ENCODE data around the gene CRISPLD2.

The CRISPLD2 gene

DNA sequence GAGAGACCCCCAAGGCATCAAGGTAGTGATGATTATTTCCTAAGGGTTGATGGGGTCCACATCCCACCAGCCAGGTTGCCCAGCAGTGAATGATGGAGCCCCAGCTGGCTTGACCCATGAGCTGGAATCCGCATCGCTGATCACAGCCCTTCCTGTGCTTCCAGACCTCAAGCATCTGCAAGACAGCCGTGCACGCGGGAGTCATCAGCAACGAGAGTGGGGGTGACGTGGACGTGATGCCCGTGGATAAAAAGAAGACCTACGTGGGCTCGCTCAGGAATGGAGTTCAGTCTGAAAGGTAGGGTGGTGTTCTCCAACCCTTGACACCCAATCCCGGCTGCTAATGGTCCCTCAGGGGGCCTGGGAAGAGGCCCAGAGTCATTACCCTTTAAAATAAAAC, 69.3 kb downstream of the CRISPLD2 start:
- FAIRE-seq = no peak

DNA sequence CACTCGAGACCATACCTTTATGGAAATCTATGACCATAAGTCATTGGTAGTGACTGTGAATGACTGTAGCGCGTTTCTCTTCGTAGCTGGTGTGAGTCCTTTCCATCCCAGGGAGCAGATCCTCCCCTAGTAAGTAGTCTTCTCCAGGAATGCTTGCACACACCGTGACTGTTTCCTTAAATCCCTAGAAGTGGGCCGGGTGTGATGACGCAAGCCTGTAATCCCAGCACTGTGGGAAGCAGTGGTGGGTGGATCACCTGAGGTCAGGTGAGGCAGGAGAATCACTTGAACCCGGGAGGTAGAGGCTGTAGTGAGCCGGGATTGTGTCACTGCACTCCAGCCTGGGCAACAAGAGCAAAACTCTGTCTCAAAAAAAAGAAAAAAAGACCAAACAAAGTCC, 70.6 kb downstream of the CRISPLD2 start:
- FAIRE-seq = no peak

DNA sequence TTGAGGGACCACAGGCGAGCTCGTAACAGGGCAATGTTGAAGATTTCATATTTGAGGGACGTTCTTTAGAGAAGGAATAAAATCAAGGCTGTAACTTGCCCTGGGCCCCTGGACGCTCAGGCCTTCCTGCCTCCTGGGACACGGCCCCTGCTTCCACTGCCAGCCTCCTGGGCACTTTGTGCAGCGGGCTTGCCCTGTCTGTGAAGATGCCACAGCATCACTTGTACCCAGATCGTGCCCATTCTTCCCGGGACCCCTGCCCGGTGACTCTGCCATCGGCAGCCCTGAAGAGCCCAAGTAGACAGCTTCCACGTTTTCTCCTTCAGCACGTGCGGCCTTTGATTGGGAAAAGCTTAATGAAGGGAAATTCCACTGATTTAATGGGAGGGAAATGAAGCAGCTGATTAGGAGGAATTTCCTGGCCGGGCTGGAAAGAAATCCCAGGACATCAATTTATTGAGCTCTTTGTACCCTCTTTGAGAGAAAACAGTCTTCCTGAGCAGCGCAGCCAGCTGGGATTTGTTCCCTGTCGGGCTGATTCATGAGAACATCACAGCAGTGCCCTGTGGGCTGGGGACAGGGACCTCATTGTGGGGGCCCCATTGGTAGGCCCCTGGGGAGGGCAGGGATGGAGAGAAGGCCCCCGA, 71.5 kb downstream of the CRISPLD2 start:
- FAIRE-seq = no peak

DNA sequence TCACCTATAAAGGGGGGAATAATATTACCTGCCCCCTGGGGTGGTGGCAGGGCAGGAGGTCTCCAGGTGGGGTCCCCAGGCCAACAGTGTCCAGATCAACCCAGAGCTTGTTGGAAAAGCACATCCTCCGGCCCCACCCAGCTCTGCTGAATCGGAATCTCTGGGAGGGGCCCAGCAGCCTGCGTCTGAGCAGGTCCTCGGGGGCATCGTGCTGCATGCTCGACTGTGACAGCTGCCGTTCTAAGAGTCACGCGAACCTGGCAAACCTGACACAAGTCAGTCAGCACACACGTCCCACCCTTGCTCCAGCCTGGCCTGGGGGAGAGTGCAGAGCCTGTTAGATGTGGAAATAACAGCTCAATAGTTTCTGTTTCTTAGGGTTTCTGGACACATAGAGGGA, 72.3 kb downstream of the CRISPLD2 start:
- FAIRE-seq = no peak

DNA sequence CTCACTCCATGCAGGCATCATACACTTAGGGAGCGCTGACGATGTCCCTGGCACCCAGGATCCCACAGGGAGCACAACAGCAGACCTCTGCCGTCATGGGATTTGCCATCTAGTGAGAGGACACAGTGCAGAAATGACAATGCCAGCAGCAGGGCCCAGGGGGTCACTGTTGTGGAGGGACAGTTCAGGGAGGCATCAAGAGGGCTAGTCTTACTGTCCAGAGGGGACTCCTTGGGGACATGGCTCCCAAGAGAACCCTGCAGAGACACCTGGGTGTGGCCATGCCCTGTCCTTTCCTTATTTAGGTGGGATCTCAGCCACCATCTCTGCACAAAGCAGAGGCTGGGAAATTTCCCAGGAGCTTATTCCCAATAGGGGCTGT, 73.7 kb downstream of the CRISPLD2 start:
- no peak for FAIRE-seq

DNA sequence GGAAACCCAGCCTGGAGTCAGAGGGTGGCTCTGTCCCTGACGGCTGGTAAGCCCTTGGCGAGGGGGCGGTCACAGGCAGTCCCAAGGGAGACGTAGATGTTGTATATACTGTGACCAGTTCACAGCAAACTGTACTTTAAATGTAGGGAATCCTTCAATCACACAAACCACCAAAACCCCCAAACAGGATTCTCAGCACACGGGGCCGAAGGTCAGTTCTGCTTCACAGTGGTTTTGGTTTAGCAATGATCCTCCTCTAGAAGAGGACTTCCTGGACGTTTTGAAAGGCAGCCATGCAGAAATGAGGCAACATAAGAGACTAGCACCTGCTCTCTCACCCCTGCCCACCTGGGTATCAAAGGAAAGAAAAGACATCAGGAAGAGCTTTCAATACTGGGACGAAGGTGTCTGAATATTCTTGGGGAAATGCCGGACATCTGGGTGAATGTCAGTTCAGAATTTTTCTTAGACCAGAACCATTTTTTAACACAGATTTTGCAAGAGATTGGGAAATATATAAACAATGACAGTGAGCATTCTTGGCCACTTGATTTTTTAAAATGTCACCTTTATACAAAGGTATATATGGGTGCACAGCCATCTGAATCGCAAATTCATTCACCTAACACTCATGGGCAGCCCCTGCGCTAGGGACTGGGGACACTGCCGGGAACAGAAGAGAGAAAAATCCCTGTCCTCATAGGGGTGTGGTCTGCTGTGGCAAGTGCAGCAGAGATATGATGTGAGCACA, 74.2 kb downstream of the CRISPLD2 start:
- FAIRE-seq = no peak

DNA sequence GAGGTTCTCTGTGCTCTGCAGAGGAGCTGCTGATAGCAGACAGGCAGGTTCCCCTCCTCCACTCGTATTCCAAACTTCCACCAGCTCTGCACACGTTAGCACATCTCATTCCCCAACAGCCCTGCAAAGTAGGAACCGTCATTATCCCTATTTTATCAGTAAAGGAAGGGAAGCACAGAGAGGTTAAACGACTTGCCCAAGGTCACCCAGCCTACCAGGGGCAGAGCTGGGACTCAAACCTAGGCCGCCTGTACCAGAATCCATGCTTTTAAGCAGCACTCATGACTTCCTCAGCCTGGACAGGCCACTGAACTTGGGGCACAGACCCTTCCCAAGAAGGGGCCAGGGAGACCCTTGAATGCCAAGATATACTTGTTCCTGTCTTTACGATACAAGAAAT, 75.2 kb downstream of the CRISPLD2 start:
- FAIRE-seq = no peak

DNA sequence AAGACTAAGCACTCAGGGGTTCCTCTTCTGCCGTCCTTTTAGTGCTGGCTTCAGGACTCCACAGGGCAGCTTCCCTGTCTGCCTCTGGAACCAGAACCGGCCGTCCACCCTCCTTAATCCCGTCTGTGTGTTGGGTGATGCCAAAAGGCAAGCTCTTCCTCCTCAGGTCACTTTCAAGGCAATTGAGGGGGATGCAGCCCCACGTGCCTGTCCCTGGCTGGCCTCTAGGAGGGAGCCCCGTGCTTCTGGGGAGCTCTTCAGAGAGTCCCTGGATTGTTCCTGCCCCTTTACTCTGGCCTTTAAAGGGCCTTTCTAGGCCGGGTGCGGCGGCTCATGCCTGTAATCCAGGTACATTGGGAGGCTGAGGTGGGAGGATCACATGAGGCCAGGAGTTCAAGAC, 77.1 kb downstream of the CRISPLD2 start:
- FAIRE-seq = no peak

DNA sequence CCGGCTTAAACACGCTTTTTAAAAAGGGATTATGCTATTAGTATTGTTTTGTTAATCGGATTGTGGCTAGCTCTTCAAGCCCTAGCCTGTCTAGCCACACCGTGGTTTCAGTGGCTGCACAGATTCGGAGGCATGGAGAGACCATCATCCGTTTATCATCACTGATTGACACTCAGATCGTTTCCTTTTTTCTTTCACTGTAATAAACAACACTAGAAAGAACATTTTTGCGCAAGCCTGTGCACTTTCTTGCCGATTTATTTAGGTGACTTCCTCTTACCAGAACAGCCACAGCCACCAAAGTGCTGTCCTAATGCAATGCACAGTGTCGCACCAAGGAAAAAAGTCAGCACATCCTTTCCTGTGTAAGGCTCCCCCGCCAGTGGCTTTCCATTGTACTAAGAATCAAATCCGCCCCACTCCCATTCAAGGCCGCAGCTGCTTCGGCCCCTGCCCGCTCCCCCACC, 78.2 kb downstream of the CRISPLD2 start:
- FAIRE-seq = no peak

DNA sequence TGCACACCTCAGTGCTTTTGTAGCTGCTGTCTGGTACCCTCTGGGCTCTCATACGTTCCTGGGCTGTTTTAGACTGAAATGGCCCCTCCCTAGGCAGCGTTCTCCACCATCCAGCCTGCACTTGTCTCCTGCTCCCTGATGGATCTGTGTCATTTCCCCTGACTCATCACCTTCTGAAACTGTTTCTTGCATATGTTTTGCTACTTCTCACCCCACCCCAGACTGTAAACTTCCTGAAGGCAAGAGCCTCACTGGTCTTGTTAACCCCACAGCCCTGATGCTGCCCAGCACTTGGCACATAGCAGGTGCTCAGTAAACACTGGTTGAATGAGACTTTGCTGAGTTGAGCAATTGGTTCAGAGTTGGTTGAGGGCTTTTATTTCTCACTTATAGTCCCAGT, 78.7 kb downstream of the CRISPLD2 start:
- no peak for FAIRE-seq

DNA sequence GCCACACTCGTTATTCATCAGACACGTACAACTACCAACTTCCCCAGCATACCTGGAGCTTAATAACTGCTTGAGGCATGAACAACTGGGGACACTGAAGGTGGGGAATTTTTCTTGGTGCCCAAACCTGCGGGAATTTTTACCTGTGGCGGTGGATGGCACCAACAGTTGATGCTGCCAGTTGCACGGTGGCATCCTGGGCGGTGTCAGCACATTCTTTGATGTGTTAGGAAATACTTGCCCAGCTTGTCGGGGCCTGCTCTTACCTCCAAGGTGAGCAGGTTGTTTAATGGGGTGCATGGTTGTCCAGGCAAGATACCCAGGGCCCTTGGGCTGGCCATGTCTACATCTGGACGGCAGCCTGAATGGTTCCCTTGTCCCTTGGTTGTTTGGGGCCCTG, 79.6 kb downstream of the CRISPLD2 start:
- FAIRE-seq = no peak

DNA sequence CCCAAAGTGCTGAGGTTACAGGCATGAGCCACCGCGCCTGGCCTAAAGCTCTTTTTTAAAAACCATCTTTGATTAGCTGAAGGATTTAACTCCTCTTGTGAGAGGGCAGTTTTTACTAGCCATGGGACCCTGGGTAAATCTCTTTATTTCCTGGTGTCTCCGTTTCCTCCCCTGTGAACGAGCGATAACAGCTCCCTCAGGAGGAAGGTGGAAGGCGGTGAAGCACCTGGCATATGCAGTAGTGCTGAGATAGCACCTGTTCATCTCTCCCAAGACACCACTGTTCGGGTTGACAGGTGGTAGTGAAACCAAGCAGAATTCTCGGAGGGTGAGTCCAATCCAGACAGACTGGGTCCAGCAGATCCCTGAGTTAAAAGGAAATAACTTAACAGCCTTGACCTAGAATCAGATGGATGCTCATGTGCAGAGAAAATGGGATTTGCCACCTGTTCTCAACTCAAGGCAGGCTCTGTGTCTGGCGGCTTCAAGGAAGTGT, 86.2 kb downstream of the CRISPLD2 start:
- no peak for FAIRE-seq

DNA sequence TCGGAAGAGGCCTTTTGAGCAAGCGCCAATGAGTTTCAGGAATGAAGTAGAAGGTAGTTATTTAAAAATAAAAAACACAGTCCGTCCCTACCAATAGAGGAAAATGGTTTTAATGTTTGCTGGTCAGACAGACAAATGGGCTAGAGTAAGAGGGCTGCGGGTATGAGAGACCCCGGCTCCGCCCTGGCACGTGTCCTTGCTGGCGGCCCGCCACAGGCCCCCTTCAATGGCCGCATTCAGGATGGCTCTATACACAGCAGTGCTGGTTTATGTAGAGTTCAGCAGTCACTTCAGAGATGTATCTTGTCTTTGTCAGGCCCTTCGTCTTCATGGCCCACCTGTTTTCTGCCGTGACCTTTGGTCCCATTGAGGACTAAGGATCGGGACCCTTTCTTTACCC, 87.3 kb downstream of the CRISPLD2 start:
- FAIRE-seq = no peak

DNA sequence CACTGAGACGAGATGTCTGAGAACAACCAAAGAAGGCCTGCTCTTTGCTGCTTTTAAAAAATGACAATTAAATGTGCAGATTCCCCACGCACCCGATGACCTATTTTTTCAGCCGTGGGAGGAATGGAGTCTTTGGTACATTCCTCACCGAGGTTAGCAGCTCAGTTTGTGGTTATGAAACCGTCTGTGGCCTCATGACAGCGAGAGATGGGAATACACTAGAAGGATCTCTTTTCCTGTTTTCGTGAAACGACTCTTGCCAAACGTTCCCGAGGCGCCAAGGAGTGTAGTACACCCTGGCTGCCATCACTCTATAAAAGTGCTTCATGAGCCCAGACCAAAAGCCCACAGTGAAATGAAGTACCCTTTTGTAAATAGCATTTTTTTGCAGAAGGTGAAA, 87.8 kb downstream of the CRISPLD2 start:
- no peak for FAIRE-seq

DNA sequence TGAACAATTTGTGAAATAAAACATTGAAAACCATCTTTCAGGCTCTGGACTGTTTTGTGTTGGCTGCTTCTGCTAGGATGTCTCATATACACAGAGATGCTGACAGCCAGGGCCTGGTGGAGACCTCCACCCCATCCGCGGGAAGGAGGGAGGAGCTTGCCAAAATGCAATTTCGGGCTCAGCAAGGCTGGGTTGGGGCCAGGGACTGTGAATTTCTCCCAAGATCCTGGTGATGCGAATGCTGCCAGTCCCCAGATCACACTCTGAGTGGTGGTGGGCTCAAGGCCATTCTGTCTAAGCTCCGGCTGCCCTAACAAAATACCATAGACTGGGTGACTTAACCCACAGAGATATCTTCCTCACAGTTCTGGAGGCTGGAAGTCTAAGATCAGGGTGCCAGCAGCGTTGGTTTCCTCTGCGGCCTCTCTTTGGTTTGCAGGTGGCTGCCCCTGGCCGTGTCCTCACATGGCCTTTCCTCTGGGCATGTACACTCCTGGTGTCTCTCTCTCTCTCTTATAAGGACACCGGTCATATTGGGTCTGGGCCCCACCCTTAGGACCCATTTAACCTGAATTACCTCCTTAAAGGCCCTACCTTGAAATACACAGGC, 89.8 kb downstream of the CRISPLD2 start:
- no peak for FAIRE-seq

DNA sequence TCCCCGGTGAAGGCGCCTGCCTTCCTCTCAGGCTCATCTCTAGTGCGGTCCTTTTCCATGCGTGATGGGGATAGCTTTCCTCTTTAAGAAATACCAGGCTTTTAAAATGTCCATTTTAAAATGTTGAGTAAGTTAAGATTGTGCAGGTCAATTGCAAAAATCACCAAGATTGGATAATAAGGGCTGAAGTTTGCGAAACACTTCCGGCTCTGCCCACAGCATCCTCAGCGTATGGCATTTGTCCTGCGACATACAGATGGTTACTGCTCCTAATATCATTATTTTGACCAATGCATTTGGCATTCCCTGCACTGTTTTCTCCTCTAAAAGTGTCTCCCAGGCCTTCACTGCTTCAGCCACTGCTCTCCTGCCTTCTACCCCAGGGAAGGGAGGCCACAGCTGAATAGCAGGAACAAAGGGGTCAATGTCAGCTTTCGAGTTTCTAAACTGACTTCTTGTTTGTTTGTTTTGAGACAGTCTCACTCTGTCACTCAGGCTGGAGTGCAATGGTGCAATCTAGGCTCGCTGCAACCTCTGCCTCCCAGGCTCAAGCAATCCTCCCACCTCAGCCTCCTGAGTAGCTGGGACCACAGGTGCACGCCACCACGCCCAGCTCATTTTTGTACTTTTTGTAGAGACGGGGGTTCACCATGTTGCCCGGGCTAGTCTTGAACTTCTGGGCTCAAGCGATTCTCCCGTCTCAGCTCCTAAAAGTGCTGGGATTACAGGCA, 91.9 kb downstream of the CRISPLD2 start:
- FAIRE-seq = no peak

DNA sequence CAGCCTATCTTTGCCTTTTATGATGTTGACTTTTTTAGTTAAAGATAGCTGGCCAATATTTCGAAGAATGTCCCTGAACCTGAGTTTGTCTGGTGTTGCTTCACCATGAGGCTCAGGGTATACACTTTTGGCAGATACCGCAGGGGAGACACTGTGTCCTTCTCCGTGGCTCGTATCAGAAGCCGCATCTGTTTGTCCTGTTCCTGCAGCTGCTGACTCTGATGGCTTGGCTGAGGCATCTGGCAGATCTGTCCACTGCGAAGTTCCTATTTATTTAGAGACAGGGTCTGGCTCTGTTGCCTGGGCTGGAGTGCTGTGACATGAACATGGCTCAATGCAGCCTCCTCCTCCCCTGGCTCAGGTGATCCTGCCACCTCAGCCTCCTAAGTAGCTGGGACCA, 93.5 kb downstream of the CRISPLD2 start:
- FAIRE-seq = no peak

DNA sequence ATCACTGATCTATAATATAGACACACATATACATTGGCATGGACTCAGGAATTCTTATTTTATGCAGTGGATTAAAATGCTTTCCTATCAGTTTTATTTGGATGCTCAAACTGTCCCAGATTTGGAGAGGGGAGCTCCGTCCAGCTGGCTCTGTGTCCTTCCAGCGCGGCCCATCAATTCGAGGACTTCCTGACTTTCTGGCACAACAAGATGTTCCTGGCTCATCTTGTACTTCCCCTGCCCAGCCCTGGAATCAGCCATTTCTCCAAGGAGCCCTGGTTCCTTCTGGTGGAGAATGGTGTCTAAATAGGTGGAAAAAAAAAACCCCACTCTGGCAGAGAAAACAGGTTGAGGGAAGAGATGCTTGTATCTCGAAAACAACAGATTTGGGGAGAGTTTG, 94.5 kb downstream of the CRISPLD2 start:
- no peak for FAIRE-seq

DNA sequence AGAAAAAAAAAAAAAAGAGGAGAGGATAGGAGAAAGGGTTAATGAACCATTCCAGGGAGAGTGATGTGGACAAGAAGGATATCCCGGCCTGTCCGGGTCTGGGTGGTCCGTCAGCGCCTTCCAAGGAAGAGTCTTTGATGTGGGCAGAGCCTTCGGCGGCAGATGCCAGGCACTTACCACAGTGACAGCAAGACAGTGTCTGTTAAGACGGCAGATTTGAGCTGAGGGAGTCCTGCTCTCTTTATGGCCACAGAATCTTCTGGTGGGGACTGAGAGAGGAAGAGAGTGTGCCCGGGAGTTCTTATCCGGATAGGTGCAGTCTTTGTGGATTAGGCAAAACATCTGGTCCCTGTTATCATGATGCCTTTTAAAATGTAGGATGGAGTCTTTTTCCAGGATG, 96.4 kb downstream of the CRISPLD2 start:
- no peak for FAIRE-seq

DNA sequence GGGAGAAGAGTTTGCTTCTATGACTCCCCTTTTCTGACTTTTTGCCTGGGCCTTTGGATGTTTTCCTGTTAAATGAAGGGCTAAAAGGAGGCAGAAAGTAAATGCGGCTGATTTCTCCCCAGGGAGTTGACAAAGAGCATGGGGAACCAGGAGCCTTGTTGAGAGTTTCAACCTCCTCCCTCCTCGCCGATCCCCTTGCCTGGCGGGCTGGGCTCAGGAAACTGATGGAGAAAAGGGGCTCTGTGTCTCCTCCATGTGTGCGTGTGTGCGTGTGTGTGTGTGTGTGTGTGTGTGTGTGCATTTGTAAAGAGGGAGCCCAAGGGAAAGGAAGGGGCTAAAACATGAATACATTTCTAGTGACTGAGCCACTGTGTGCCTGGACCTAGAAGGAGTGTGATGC, 97.1 kb downstream of the CRISPLD2 start:
- no peak for FAIRE-seq

DNA sequence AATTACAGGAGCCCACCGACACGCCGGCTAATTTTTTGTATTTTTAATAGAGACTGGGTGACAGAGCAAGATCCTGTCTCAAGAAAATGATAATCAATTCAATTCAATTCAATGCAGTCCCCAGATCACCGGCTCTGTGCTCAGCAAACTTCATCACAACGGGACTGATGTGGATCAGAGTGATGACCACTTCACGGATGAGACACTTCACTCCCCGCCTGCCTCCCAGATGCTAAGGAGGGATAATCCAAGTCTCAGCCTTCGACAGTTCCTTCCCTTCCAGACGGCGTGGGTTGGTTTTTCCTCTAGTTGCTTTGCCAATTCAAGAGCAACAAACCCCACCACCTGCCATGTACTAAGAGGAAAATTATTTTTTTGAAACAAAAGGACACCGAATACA, 97.7 kb downstream of the CRISPLD2 start:
- no peak for FAIRE-seq

DNA sequence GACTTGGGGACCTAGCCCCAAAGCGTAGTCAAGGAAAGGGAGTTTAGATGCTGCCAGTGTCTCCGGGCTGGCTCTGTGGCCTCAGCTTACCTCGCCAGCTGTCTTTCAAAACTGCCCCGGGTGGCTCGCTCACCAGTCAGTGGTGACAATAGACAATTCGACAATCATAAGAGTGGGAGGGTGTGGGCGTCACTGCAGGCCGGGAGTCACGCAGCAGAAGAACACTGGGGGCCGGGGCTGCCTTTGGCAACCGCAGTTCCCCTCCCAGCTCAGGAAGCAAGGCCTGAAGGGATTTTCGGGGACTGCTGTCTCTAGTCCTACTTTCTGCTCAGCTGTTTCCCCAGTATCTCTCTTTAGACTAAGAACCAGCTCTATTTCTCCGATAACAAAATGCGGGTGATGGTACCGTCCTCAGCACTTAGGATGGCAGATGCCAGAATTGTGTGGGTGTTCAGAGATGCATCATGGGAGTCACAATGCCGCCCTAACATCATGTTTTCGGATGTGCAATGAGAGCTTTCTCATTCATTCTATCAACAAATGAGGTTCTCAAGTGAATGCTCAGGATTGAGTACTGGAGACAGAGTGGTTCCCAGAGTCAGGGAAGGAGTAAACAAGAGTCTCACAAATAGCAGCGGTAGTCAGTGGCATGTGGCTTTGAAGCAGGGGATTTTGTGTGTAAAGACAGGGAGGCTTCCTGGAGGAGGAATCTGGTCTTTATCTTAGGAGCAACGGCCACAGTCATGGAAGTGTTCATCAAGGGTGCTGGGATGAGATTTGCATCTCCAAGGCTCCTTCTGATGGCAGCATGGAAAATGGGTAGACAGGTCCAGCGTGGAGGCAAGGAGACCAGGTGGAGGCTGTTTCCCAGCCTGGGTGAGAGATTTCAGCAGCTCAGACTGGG, 98.5 kb downstream of the CRISPLD2 start:
- FAIRE-seq = no peak
